Esophagus squamous epithelium (tissue), 5 donors: Measurements from ENCODE around the gene RAP1B. TPM values are rescaled to one million over a fixed set of nuclear protein-coding genes. Genes with fewer than 3 reads are reported as not detected.

ENCODE experiments used
- DNase-seq: peaks from one replicate; lab custom pipeline; 2025; lab: John Stamatoyannopoulos, UW
- H3K27ac ChIP-seq, 4 donors: fragments of 200-600 bp; sonication (generic); one replicate each; pipeline ENCODE4 v1.5.1; 2016 to 2019; ENCODE audit warnings: mild to moderate bottlenecking in 1 of 4
- H3K27me3 ChIP-seq, 4 donors: fragments of 200-600 bp; sonication (generic); 1 replicate in 3 of 4; 2 replicates in 1 of 4; pipeline versions ENCODE4 v1.5.1 to v1.6.0; 2017 to 2021; ENCODE audit warnings: antibody characterized with exemption in 1 of 4
- H3K36me3 ChIP-seq, 3 donors: fragments of 200-600 bp; sonication (generic); one replicate each; pipeline ENCODE4 v1.5.1; 2016 to 2019
- H3K4me1 ChIP-seq, 3 donors: fragments of 200-600 bp; sonication (generic); one replicate each; pipeline ENCODE4 v1.5.1; 2017 to 2019
- H3K4me3 ChIP-seq, 4 donors: fragments of 200-600 bp; sonication (generic); 1 replicate in 3 of 4; 2 replicates in 1 of 4; pipeline ENCODE4 v1.5.1; 2016 to 2019; ENCODE audit warnings: mild to moderate bottlenecking in 2 of 4, moderate library complexity in 1 of 4
- H3K9me3 ChIP-seq, 3 donors: fragments of 200-600 bp; sonication (generic); one replicate each; pipeline ENCODE4 v1.5.1; 2016 to 2019
- POLR2A ChIP-seq, 4 donors: fragments of 450-650 bp; IDR thresholded peaks; one replicate each; pipeline ENCODE4 v1.6.1; 2017; ENCODE audit warnings: antibody characterized with exemption in 4 of 4, mild to moderate bottlenecking in 4 of 4, moderate library complexity in 3 of 4
- WGBS, 2 donors: methylation state at CpG; one replicate each; pipeline ENCODE4 v1.1.5; 2018; 5-methylcytosine and 5-hydroxymethylcytosine counted together
- intact Hi-C: fragments of 100-400 bp; cut with DNase I; formaldehyde crosslinking; loops from one replicate; pipeline ENCODE4 v1.15.0; 2022
- total RNA-seq, 4 donors: library from RNA; depleted of rRNA; stranded (reverse); fragments of >200 nt; gene quantifications; one replicate each; pipeline ENCODE4 v1.1.0, GENCODE V29; 2016
- TF ChIP-seq, protein P1 (sequence below), 6 experiments: fragments of 450-650 bp in 4 of 6; fragments of 200-600 bp in 2 of 6; sonication (generic) in 2 of 6; IDR thresholded peaks; one replicate each; pipeline ENCODE4 v1.5.1; 2016 to 2019; ENCODE audit warnings: antibody characterized with exemption in 6 of 6, mild to moderate bottlenecking in 4 of 6, moderate library complexity in 4 of 6
- donor health status: DM: yes; HTN: yes; CAD: no.

RAP1B gene
- total RNA-seq, 4 donors from 2014 or later, result 66.9 to 133 (median 120) TPM

DNA sequence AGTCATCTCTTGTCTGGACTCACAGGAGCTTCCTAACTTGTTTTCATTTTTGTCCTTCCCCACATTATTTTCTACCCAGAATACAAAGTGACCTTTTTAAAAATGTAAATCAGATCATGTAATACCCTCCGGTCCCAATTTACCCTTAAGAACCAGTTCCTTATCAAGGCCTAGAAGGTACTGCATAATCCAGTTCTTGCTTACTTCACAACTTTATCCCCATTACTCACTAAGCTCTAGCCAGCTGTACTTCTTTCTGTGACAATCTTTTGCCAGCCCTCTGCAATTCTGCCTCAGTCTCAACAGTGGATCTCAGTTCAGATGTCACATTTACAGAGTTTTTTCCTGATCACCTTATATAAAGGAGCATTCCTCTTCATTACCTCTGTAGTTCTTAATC lies 11.6 kb downstream of the RAP1B start:
- H3K27me3 ChIP-seq, result no peaks in the 10 kb centered on the region
- intact Hi-C loops, result no loop called here
- no peak for TF ChIP-seq POLR2A (IDR thresholded peaks at IDR 0.05)
- TF ChIP-seq, protein P1, sequence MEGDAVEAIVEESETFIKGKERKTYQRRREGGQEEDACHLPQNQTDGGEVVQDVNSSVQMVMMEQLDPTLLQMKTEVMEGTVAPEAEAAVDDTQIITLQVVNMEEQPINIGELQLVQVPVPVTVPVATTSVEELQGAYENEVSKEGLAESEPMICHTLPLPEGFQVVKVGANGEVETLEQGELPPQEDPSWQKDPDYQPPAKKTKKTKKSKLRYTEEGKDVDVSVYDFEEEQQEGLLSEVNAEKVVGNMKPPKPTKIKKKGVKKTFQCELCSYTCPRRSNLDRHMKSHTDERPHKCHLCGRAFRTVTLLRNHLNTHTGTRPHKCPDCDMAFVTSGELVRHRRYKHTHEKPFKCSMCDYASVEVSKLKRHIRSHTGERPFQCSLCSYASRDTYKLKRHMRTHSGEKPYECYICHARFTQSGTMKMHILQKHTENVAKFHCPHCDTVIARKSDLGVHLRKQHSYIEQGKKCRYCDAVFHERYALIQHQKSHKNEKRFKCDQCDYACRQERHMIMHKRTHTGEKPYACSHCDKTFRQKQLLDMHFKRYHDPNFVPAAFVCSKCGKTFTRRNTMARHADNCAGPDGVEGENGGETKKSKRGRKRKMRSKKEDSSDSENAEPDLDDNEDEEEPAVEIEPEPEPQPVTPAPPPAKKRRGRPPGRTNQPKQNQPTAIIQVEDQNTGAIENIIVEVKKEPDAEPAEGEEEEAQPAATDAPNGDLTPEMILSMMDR (IDR thresholded peaks at IDR 0.05), result no peak
- DNase-seq, result no peak
- peak overlapping the region in 1 of 4 donors; percentile 4 for H3K27ac ChIP-seq
- H3K4me3 ChIP-seq, result no peak overlapping the region
- peaks cover 10 to 81% (median 44%) of the 10 kb centered on the region in 3 donors for H3K4me1 ChIP-seq
- H3K36me3 ChIP-seq, result peaks cover 0 to 31% (median 0%) of the 10 kb centered on the region in 3 donors
- WGBS, 2 donors, result 50 to 60% methylated on average over 1 of the region's 1 CpG
- H3K9me3 ChIP-seq, result no peaks in the 10 kb centered on the region

DNA sequence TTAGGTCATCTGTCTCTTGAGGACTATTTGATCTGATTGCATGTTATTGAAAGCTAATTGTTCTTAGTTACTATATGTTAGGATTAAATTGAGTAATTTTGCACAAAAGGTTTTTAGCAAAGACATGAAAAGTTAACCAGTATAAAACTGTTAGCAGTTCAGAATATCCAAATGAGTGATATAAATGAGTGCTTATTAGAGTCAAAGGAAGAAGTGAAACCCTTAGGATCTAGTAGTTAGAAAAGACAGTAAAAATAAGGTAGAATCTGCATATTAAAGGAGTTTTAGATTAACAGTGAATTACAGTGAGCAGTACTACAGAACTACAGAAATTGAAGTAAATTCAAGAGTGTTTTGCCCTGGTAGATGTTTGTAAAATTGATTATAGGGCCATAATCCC lies 12.4 kb downstream of the RAP1B start:
- H3K4me3 ChIP-seq, result no peak overlapping the region
- no peak for DNase-seq
- no peak overlapping the region for H3K27ac ChIP-seq
- H3K36me3 ChIP-seq, result peaks cover 0 to 39% (median 0%) of the 10 kb centered on the region in 3 donors
- H3K4me1 ChIP-seq, result peaks cover 10 to 73% (median 40%) of the 10 kb centered on the region in 3 donors
- TF ChIP-seq, protein P1 (IDR thresholded peaks at IDR 0.05), result no peak
- no peak for TF ChIP-seq POLR2A (IDR thresholded peaks at IDR 0.05)
- no peaks in the 10 kb centered on the region for H3K27me3 ChIP-seq
- H3K9me3 ChIP-seq, result peaks cover 0 to 6% (median 4%) of the 10 kb centered on the region in 3 donors
- intact Hi-C loops, result no loop called here

DNA sequence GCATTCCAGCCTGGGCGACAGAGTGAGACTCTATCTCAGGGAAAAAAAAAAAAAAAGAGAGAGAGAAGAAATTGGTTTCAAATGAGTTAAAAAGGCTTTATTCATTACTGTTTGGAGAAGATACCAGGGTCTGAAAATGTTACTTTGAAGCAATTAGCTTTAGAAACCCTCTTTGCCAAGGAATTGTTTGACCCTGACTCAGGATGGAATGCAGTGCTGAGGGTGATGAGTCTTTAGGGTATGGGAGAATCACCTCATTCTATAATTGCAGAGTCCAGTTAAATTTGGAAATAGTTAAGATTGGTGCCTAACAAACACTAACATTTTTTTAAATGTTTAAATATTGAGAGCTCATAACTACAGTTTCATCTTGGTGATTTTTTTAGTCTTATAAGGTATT lies 13.3 kb downstream of the RAP1B start:
- TF ChIP-seq, protein P1 (IDR thresholded peaks at IDR 0.05), result no peak
- Histone ChIP-seq H3K27me3 (no peaks in the 10 kb centered on the region), H3K4me1 (peaks cover 10 to 68% (median 32%) of the 10 kb centered on the region in 3 donors), H3K9me3 (peaks cover 0 to 9% (median 6%) of the 10 kb centered on the region in 3 donors), H3K4me3 (no peak overlapping the region), H3K36me3 (peaks cover 0 to 40% (median 0%) of the 10 kb centered on the region in 3 donors), H3K27ac (no peak overlapping the region)
- intact Hi-C loops, result no loop called here
- DNase-seq, result no peak
- 89 to 91% methylated on average over 1 of the region's 1 CpG for WGBS, 2 donors

DNA sequence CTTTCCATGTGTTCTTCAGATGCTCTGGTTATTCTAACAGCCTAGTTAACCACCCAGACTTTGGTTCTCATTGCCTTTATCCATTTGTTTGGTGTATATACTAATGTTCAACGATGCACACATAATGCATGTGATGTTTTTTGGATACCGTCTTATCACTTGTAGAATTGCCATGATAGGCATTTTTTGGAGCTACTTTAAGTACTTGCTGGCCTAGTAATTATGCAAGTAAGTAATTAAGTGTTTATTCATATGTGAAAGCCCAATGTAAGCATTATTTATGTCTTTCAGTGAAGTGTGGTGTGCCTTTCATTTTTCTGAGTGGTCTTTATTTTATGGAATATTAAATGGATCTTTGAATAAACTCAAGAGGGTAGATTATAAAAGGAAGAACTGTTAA lies 14.2 kb downstream of the RAP1B start:
- H3K4me3 ChIP-seq, result no peak overlapping the region
- H3K4me1 ChIP-seq, result peaks cover 10 to 65% (median 33%) of the 10 kb centered on the region in 3 donors
- H3K9me3 ChIP-seq, result peaks cover 0 to 9% (median 6%) of the 10 kb centered on the region in 3 donors
- intact Hi-C loops, result no loop called here
- H3K27ac ChIP-seq, result no peak overlapping the region
- no peak for TF ChIP-seq POLR2A (IDR thresholded peaks at IDR 0.05)
- TF ChIP-seq, protein P1 (IDR thresholded peaks at IDR 0.05), result no peak
- 94 to 100% methylated on average over 2 of the region's 2 CpGs for WGBS, 2 donors
- peaks cover 0 to 40% (median 0%) of the 10 kb centered on the region in 3 donors for H3K36me3 ChIP-seq
- no peak for DNase-seq
- H3K27me3 ChIP-seq, result no peaks in the 10 kb centered on the region

DNA sequence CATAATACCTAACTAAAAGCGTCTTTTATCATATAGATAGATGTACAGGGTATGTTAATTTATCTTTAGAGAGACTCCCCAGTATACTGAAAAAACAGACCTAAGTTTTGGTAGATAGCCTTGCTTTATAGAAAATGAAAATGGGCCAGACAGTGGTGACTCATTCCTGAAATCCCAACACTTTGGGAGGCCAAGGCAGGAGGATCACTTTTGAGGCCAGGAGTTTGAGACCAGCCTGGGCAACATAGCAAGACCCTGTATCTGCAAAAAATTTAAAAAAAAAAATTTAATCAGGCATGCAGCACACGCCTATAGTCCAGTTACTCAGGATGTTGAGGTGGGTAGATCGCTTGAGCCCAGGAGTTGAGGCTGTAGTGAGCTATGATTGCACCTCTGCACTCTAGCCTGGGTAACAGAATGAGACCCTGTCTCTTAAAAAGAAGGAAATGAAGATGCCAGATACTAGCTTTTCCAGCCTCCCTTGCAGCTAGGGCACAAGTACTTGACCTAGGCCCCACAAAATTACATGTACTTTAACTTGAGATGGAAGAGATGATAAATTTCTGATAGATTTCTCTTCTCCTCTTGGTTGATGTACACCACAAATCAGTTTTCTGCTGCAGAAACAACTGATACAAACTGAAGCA lies 17.1 kb downstream of the RAP1B start:
- Histone ChIP-seq H3K27ac (no peak overlapping the region), H3K27me3 (no peaks in the 10 kb centered on the region), H3K4me1 (peaks cover 9 to 65% (median 29%) of the 10 kb centered on the region in 3 donors), H3K9me3 (peaks cover 0 to 9% (median 6%) of the 10 kb centered on the region in 3 donors), H3K4me3 (no peak overlapping the region), H3K36me3 (peaks cover 0 to 40% (median 0%) of the 10 kb centered on the region in 3 donors)
- 81 to 90% methylated on average over 3 of the region's 3 CpGs for WGBS, 2 donors
- intact Hi-C loops, result no loop called here
- no peak for DNase-seq
- TF ChIP-seq, protein P1 (IDR thresholded peaks at IDR 0.05), result no peak
- no peak for TF ChIP-seq POLR2A (IDR thresholded peaks at IDR 0.05)
